Testis (tissue), 3 donors: ENCODE data around the gene FIGN. TPM values are rescaled to one million over a fixed set of nuclear protein-coding genes. Genes with fewer than 3 reads are reported as not detected.

Experiments
- DNase-seq: peaks from one replicate; pipeline ENCODE4 v3.0.0-alpha.2; 2019
- H3K27ac ChIP-seq, 2 donors: fragments of 200-600 bp; sonication (generic); one replicate each; pipeline ENCODE4 v1.5.1; 2019
- H3K27me3 ChIP-seq: fragments of 200-600 bp; sonication (generic); one replicate; pipeline ENCODE4 v1.5.1; 2019
- H3K36me3 ChIP-seq: fragments of 200-600 bp; sonication (generic); one replicate; pipeline ENCODE4 v1.5.1; 2017; ENCODE audit warnings: low read depth; ENCODE audit errors: missing control alignments
- H3K4me1 ChIP-seq: fragments of 200-600 bp; sonication (generic); one replicate; pipeline ENCODE4 v1.5.1; 2019
- H3K4me3 ChIP-seq, 2 donors: fragments of 200-600 bp; sonication (generic); one replicate each; pipeline ENCODE4 v1.5.1; 2017 to 2019
- H3K9me3 ChIP-seq: fragments of 200-600 bp; sonication (generic); one replicate; pipeline ENCODE4 v1.5.1; 2017
- POLR2A ChIP-seq: fragments of 450-650 bp; IDR thresholded peaks from one replicate; pipeline ENCODE4 v1.6.1; 2017; ENCODE audit warnings: antibody characterized with exemption, mild to moderate bottlenecking, moderate library complexity
- WGBS, 2 donors: methylation state at CpG; one replicate each; pipeline ENCODE4 v1.1.5; 2018; 5-methylcytosine and 5-hydroxymethylcytosine counted together
- intact Hi-C: fragments of 100-400 bp; cut with DNase I; formaldehyde crosslinking; loops from one replicate; pipeline ENCODE4 v1.15.1; 2023; ENCODE audit warnings: low total_unique reads
- polyA plus RNA-seq: library from polyadenylated mRNA; stranded (reverse); fragments of 350-450 nt; fragmentation: Illumina TruSeq; extraction: RNeasy Lipid Tissue Mini Kit (QIAGEN cat#74804); gene quantifications from one replicate; pipeline ENCODE4 v1.2.3, GENCODE V29; 2014; ENCODE audit warnings: low read depth, low replicate concordance; ENCODE audit not compliant: insufficient read depth
- total RNA-seq, 2 donors: library from RNA; depleted of rRNA; stranded (reverse); fragments of >200 nt; gene quantifications; one replicate each; pipeline ENCODE4 v1.2.3, GENCODE V29; 2016
- TF ChIP-seq, protein P1 (sequence below), 3 experiments: fragments of 450-650 bp in 2 of 3; fragments of 200-600 bp in 1 of 3; sonication (generic) in 1 of 3; IDR thresholded peaks; one replicate each; pipeline ENCODE4 v1.5.1; 2016 to 2019; ENCODE audit warnings: antibody characterized with exemption in 3 of 3, mild to moderate bottlenecking in 2 of 3, moderate library complexity in 1 of 3

Gene FIGN
- total and polyA plus RNA-seq, 3 donors from 2014 or later: 3.5 to 3.9 (median 3.6) TPM

DNA sequence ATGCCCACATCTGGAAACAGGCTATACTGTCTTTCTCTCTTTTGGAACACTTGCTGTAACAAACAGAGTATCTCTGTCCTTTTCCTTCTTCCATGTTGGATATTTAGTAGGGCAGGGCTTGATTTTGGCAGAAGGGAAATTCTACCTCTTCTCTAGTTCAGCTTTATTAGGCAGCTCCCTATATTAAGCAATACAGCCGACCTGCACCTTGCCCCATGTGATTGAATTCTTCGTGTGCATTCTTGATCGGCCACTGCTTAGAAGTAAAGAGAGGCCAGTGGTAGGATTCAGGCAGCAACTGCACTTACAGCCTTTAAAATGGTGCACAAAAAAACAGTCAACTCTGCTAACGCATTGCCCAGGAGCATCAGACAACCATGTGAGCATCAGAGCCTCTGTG lies 31.3 kb upstream of the FIGN start:
- Histone ChIP-seq H3K27ac (no peak overlapping the region), H3K9me3 (no peaks in the 10 kb centered on the region), H3K4me3 (no peak overlapping the region), H3K27me3 (no peaks in the 10 kb centered on the region), H3K4me1 (no peaks in the 10 kb centered on the region), H3K36me3 (no peaks in the 10 kb centered on the region)
- DNase-seq: no peak
- TF ChIP-seq POLR2A: no peak
- TF ChIP-seq, protein P1, sequence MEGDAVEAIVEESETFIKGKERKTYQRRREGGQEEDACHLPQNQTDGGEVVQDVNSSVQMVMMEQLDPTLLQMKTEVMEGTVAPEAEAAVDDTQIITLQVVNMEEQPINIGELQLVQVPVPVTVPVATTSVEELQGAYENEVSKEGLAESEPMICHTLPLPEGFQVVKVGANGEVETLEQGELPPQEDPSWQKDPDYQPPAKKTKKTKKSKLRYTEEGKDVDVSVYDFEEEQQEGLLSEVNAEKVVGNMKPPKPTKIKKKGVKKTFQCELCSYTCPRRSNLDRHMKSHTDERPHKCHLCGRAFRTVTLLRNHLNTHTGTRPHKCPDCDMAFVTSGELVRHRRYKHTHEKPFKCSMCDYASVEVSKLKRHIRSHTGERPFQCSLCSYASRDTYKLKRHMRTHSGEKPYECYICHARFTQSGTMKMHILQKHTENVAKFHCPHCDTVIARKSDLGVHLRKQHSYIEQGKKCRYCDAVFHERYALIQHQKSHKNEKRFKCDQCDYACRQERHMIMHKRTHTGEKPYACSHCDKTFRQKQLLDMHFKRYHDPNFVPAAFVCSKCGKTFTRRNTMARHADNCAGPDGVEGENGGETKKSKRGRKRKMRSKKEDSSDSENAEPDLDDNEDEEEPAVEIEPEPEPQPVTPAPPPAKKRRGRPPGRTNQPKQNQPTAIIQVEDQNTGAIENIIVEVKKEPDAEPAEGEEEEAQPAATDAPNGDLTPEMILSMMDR (IDR thresholded peaks at IDR 0.05): no peak
- WGBS, 2 donors: 90 to 91% methylated on average over 4 of the region's 4 CpGs
- intact Hi-C loops: no loop called here

DNA sequence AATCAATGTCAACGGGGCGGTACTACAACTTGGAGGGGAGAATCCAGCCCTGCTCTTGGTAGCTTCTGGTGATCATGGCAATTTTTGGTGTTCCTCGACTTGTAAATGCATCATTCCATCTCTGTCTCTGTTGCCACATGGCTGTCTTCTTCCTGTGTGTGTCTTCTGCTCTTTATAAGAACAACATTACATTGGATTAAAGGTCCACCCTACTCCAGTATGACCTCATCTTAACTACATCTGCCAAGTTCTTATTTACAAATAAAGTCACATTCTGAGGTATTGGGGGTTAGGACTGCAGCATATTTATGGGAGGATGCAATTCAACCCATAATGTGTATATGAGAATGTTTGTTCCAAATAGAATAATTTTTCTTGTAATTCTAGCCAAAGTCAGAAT lies 28.8 kb upstream of the FIGN start:
- H3K4me1 ChIP-seq: no peaks in the 10 kb centered on the region
- 91 to 95% methylated on average over 3 of the region's 3 CpGs for WGBS, 2 donors
- H3K27me3 ChIP-seq: no peaks in the 10 kb centered on the region
- H3K36me3 ChIP-seq: no peaks in the 10 kb centered on the region
- no peak overlapping the region for H3K4me3 ChIP-seq
- TF ChIP-seq POLR2A: no peak
- TF ChIP-seq, protein P1 (IDR thresholded peaks at IDR 0.05): no peak
- no peaks in the 10 kb centered on the region for H3K9me3 ChIP-seq
- no peak for DNase-seq
- H3K27ac ChIP-seq: no peak overlapping the region
- intact Hi-C loops: no loop called here

DNA sequence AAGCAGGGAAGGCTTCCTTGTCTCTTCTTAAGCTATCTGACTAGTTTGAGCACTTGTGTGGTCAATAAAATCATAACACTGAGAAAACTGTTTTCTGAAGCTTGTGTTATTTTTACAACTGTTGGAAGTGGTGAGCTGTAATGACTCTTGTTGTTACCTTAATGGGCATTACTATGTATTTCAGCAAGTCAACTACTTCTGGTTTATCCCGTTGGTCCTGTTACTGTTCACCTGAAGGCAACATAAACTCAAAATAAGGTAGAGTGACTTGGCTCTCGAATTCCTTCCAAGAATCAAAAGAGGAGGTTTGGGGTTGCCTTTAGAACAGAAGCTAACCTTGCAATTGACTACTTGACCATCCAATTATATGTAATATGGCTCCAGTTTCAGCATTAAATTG lies 23.2 kb upstream of the FIGN start:
- 63% methylated on average over 2 of the region's 2 CpGs for WGBS, 2 donors
- TF ChIP-seq, protein P1 (IDR thresholded peaks at IDR 0.05): no peak
- TF ChIP-seq POLR2A: no peak
- Histone ChIP-seq H3K4me3 (no peak overlapping the region), H3K36me3 (no peaks in the 10 kb centered on the region), H3K27ac (no peak overlapping the region), H3K27me3 (no peaks in the 10 kb centered on the region), H3K9me3 (no peaks in the 10 kb centered on the region), H3K4me1 (no peaks in the 10 kb centered on the region)
- intact Hi-C loops: no loop called here
- no peak for DNase-seq

DNA sequence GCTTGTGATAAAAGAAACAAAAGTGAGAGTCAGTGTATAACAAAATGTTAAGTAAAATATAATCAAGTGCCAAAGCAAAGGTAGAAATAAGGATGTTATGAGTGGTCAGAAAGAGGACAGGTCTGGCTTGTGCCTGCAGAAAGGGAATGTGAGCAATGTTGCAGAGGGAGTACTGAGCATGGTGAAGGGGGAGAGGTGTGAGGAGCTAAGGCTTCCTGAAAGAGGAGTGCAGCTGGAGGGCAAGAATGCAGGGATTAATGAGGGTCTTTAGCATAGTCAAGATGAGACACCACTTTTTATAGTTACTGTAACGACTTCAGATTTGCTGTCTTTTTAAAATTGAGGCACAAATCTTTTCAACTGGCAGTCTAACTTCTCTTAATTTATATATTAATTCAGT lies 22.0 kb upstream of the FIGN start:
- intact Hi-C loops: no loop called here
- WGBS, 2 donors: 61 to 72% methylated on average over 1 of the region's 1 CpG
- TF ChIP-seq, protein P1 (IDR thresholded peaks at IDR 0.05): no peak
- no peak for TF ChIP-seq POLR2A

DNA sequence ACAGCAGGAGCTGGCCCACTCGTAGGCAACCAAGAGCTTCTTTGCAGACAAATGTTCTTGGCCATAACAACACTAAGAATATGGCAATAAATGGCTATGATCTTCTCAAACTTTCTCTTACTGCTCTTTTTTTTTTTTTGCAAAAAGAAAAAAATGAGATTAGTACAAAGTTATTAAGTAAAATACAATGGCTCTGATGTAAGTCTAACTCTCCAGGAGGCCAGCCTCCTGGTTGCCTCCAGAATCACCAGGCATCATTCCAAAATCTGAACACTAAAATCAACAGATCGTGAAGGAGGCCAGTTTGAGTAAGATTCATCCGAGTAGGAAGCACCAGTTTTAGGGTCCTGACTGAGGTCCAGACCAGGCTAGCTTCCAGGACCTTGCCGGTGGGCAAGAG lies 20.8 kb upstream of the FIGN start:
- Histone ChIP-seq H3K4me1 (no peaks in the 10 kb centered on the region), H3K36me3 (no peaks in the 10 kb centered on the region), H3K9me3 (no peaks in the 10 kb centered on the region), H3K27ac (no peak overlapping the region), H3K27me3 (no peaks in the 10 kb centered on the region), H3K4me3 (no peak overlapping the region)
- no peak for DNase-seq
- TF ChIP-seq, protein P1 (IDR thresholded peaks at IDR 0.05): no peak
- TF ChIP-seq POLR2A: no peak
- intact Hi-C loops: no loop called here
- 81 to 83% methylated on average over 4 of the region's 4 CpGs for WGBS, 2 donors

More for the DNA sequence above, 22.0 kb upstream of the FIGN start:
- Histone ChIP-seq H3K27me3 (no peaks in the 10 kb centered on the region), H3K4me3 (no peak overlapping the region), H3K27ac (no peak overlapping the region), H3K9me3 (no peaks in the 10 kb centered on the region), H3K36me3 (no peaks in the 10 kb centered on the region), H3K4me1 (no peaks in the 10 kb centered on the region)
- no peak for DNase-seq
